GM18508 (cell line): ENCODE results near the gene CRYBG1.

ENCODE experiments used
- ATAC-seq: cut with Tn5 transposase; IDR thresholded peaks from one replicate; pipeline ENCODE4 v1.9.1; 2021; ENCODE audit warnings: moderate number of reproducible peaks; ENCODE audit not compliant: insufficient read depth, unreplicated experiment

The CRYBG1 gene

GRCh38 chr6:106452628-106453027 is 92.1 kb downstream of the CRYBG1 start:
- ATAC-seq = no peak

GRCh38 chr6:106453756-106454367 is 93.3 kb downstream of the CRYBG1 start:
- no peak for ATAC-seq

- ATAC-seq = no peak
Observed at GRCh38 chr6:106456756-106457155, 96.2 kb downstream of the CRYBG1 start.

- ATAC-seq = no peak
Observed at GRCh38 chr6:106458021-106458986, 97.8 kb downstream of the CRYBG1 start.

GRCh38 chr6:106460481-106460880 is 100.0 kb downstream of the CRYBG1 start:
- ATAC-seq = no peak

GRCh38 chr6:106461084-106461483 is 100.6 kb downstream of the CRYBG1 start:
- ATAC-seq = no peak

- ATAC-seq = no peak
Observed at GRCh38 chr6:106462923-106463557, 102.5 kb downstream of the CRYBG1 start.

- no peak for ATAC-seq
Observed at GRCh38 chr6:106466211-106466610, 105.7 kb downstream of the CRYBG1 start.

GRCh38 chr6:106468935-106469334 is 108.4 kb downstream of the CRYBG1 start:
- ATAC-seq = no peak

- ATAC-seq = no peak
Observed at GRCh38 chr6:106469882-106470281, 109.4 kb downstream of the CRYBG1 start.

- no peak for ATAC-seq
Observed at GRCh38 chr6:106470316-106470715, 109.8 kb downstream of the CRYBG1 start.

GRCh38 chr6:106470811-106471210 is 110.3 kb downstream of the CRYBG1 start:
- ATAC-seq = no peak

GRCh38 chr6:106473812-106474211 is 113.3 kb downstream of the CRYBG1 start:
- ATAC-seq = no peak

GRCh38 chr6:106474466-106474865 is 113.9 kb downstream of the CRYBG1 start:
- ATAC-seq = no peak

- ATAC-seq = no peak
Observed at GRCh38 chr6:106475284-106475683, 114.8 kb downstream of the CRYBG1 start.

GRCh38 chr6:106476331-106477105 is 116.0 kb downstream of the CRYBG1 start:
- ATAC-seq = no peak

- no peak for ATAC-seq
Observed at GRCh38 chr6:106477146-106477545, 116.6 kb downstream of the CRYBG1 start.

- no peak for ATAC-seq
Observed at GRCh38 chr6:106477790-106478189, 117.3 kb downstream of the CRYBG1 start.

GRCh38 chr6:106486236-106486635 is 125.7 kb downstream of the CRYBG1 start:
- no peak for ATAC-seq
